ENCODE data around the gene KIF25. TPM values are rescaled to one million over a fixed set of nuclear protein-coding genes. Genes with fewer than 3 reads are reported as not detected.

Gene KIF25
- total RNA-seq, 1 donor from 2014 or later: 0.41 TPM

DNA sequence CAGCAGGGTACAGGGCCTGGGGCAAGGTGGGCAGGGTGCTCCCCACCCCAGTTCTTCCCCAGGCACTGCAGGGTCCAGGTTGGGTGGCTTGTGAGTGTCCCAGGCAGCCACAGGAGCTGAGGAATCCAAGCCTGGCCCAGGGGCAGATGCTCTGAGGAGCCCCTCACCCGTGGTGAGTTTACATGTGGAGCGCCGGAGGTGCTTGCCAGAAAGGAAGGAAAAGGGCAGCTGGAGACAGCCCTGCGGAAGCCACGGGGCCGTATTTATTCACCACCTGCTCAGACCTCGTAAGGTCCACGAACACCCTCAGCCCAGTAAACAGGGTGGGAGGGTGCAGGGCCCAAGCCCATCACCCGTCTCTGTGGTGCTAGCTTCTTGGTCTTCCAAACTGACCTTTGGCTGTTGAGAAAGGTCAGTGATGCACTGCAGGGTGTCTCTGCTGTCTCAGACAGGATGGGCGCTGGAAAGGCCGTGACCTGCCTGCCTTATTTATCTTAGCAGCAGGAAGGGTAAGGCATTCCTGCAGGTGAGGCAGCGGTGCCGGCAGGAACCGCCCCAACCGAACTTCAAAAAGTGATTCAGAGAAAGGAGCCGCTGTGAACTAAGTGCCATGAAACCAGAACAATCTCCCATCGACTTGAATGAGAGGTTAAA, 85.5 kb downstream of the KIF25 start:
- DNase-seq (ENCODE audit: low spot score in 2 of 2) (no peak), FAIRE-seq (no peak)

DNA sequence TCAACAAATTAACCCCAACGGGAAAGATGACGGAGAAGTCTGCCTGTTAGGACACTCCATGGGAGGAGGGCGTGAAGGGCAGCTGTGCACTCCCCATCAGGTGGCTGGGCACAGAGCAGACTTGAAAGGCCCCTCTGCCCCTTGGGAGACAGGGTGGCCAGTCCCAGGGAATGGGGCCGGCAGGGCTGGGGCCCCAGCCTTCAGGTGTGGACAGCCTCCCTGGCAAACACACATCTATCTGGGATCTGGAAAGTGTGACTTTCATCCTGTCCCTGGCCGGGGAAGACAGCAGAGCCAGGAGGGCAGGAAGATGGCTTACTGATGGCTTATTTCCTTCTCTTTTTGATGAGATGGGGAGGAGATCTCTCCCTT, 86.0 kb downstream of the KIF25 start:
- FAIRE-seq: no peak
- DNase-seq (ENCODE audit: low spot score in 2 of 2): no peak

DNA sequence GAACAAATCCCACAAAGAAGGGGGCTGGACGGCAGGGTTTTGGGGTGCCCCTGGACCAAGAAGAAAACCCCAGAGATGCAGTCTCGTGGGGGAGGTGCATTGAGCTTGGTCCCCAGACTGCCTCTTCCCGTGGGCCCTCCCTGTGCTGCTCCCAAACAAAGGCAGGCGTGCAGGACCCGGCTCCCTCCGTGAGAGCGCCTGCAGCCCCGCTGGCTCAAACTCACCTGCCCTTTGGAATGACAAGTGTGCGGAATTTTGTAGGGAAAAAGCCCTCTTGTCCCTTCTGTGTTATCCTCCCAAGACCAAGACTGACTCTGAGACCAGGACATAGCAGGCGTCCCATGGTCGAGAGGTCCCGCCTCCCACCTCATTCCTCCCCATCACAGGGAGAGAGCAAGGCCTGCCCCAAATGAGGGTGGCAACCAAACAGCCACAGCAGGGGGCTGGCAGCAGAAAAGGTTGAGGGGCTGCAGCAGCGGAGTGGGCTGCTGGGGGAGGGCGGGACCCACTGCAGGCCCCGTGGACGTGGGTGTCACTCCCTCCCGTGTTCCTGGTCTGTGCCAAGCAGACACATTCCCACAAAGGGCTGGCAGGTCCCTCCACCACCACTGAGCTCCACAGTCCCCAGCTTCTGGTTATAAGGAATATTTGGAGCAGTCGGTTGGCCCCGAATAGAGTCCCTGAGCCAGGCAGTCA, 87.1 kb downstream of the KIF25 start:
- no peak for FAIRE-seq
- no peak for DNase-seq (ENCODE audit: low spot score in 2 of 2)

DNA sequence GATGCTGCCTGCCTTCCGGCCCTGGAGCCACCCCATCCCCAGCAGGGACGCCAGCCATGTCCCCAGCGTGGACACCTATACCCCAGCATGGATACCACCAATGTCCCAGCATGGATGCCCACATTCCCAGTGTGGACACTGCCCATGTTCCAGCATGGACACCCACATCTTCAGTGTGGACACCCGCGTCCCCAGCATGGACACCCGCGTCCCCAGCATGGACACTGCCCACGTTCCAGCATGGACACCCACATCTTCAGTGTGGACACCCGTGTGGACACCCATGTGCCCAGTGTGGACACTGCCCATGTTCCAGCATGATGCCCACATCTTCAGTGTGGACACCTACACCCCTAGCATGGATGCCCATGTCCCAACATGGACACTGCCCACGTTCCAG, 88.6 kb downstream of the KIF25 start:
- no peak for FAIRE-seq
- DNase-seq (ENCODE audit: low spot score in 2 of 2): no peak

DNA sequence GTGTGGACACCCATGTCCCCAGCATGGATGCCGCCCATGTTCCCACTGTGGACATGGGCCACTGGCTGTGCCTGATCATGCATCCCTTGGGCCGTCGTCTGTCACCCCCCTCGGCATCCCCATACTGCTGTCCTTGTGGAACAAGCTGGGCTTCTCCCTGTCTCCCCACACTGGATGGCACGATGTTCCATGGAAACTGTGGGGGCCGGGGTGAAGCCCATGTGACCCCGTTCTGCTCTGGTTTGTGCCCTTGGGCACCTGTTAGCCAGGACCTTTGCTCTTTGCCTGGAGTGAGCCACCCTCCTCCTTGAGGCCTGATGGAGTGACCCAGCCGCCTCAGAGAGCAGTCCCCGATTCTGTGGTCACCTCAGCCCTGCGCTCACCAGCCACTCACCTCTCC, 89.1 kb downstream of the KIF25 start:
- FAIRE-seq: no peak
- no peak for DNase-seq (ENCODE audit: low spot score in 2 of 2)

DNA sequence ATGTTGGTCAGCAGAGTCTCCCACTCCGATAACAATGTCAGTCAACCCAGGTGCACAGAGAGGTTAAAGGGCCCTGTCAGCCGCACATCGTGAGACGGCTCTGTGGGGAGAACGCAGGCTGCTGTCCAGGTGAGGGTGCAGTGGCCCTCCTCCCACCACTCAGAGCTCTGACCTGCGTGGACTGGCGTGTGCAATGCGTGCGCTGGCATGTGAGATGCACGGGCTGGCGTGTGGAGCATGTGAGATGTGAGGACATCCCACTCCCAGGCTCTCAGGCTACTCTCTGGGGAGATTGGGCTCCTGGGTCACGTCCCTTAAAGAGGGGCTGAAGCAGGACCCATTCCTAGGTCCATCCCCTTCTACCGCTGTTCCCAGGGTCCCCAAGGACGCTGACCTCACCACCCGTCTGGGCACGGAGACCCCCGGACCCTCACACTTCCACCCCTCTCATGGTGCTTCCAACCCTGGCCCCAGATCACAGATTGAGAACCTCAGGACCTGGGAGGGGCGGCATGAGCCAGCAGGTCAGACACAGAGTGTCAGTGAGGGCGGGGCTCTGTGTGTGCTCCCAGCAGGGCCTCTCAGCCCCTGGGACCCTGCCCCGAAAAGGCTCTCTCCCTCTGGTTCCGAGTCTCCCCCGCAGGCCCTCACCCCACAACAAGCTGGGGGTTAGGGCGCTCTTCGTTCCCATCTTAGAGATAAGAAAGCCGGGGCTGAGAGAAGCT, 90.1 kb downstream of the KIF25 start:
- DNase-seq (ENCODE audit: low spot score in 2 of 2) (no peak), FAIRE-seq (no peak)

DNA sequence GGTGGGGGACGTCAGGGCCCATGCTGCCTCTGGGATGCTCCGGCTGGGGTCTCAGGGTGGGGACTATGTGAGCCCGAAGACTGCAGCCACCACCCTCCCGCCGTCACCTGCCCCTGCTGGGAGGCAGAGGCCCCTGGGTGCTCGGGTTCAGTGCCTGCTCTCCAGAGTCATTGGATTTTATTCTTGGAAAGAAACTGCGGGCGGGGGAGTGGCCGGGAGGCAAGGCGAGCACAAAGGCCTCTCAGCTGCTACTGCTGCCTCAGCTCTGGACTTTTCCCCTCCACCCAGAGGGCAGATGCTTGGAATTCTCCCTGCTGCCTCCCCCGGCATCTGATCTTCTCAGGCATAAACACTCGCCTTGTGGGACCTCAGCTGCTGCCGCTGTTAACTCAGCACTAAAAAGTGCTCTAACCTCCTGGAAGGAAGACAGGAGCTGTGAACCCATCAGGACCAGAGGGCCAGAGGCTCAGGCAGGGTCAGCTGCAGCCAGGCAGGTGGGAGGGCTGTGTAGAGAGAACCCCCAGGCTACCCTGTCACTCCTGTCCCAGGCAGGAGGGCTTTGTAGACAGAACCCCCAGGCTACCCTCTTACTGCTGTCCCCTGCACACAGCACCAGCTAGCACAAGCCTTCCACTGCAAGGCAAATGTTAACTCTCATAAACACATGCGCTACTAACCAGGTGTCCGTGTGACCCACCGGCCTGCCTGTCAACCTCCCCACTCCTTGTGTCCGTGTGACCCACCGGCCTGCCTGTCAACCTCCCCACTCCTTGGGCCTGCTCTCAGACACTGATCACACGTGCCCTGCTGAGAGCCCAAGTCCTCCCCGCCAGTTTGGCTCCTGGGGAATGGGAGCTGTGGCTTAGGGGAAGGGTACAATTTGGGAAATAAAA, 90.9 kb downstream of the KIF25 start:
- FAIRE-seq (no peak), DNase-seq (ENCODE audit: low spot score in 2 of 2) (peak; percentile 48 to 60)

DNA sequence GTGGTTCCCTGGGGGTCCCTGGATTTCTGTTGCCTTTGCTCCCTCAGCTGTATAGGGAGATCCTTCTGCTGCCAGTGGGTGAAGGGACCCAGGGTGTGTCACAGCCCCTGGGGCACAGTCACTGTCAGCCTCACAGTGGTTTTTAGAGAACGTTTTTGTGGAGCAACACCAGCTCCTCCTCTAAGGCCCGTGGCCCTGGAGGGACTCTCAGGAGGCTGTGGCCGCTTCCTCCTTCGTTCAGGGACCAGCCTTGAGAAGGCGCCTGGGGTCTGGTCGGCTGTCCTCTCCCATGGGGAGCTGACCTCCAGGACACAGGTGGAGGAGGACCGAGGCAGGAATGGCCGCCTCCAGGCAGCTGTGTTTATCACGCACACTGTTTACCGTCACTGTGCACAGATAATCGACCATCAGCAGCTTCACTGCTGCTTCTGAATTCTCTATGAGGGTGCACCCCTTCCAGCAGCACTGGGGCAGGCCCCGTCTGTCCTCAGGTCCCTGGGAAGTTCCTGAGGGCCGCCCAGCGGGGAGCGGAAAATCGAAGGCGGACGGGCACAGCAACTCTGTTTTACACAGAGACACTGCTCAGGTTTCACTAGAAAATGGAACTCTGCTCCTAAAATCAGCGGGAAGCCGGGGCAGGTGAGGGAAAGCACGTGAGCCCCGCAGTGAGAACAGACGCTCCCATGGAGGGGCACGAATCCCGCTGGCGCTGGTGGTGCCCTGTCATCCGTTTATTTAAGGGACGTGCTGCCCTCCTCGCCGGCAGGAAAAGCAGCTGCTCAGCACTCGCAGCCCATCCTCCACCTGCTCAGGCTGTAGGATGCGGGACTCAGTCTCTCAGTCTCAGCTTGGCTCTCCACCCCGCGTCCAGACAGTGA, 92.0 kb downstream of the KIF25 start:
- DNase-seq (ENCODE audit: low spot score in 2 of 2) (no peak), FAIRE-seq (no peak)

DNA sequence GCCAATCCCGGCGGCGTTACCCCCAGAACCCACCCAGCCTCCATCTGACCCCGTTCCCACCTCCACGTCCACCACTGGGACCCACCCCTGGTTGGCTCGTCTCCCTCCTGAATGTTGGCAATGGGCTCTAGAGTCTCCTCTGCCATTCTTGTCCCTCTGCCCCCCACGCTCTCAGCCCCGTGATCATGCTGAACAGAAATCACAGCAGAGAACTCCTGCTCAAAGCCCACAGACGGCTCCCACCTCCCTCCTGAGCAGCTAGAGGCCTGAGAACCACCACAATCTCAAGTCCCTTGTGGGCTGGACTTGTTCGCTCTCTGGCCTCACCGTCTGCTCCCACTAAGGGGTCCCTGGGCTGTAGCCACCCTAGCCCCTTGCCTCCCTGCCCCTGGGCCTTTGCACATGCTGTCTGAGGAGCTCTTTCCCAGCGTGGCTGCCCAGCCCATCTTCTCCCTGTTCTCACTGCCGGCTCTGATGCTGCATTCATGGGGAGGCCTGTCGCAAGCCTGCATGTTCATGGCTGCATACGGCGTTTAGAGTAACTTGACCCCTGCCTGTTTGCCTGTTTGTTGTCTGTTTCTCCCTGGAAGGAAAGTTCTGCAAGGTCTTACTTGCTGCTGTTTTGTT, 92.7 kb downstream of the KIF25 start:
- no peak for FAIRE-seq
- DNase-seq (ENCODE audit: low spot score in 2 of 2): no peak

DNA sequence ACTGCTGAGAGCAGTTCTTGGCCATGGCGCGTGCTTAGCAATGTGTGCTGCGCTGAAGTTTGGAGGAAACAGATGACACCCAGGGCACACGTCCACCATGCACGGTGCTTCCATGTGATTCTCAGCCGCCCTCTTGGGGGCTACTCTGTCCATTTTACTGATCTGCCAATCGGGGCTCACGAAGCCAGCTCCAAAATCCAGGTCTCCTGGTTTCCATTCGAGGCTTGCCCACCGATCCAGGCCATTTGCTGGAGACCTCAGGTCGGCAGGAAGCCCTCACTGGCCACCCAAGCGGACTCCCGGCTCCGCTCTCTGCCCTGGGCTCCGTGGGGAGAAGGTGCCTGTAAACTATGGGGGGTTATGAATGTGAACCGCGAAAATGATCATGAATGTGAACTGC, 93.2 kb downstream of the KIF25 start:
- no peak for FAIRE-seq
- DNase-seq (ENCODE audit: low spot score in 2 of 2): no peak

DNA sequence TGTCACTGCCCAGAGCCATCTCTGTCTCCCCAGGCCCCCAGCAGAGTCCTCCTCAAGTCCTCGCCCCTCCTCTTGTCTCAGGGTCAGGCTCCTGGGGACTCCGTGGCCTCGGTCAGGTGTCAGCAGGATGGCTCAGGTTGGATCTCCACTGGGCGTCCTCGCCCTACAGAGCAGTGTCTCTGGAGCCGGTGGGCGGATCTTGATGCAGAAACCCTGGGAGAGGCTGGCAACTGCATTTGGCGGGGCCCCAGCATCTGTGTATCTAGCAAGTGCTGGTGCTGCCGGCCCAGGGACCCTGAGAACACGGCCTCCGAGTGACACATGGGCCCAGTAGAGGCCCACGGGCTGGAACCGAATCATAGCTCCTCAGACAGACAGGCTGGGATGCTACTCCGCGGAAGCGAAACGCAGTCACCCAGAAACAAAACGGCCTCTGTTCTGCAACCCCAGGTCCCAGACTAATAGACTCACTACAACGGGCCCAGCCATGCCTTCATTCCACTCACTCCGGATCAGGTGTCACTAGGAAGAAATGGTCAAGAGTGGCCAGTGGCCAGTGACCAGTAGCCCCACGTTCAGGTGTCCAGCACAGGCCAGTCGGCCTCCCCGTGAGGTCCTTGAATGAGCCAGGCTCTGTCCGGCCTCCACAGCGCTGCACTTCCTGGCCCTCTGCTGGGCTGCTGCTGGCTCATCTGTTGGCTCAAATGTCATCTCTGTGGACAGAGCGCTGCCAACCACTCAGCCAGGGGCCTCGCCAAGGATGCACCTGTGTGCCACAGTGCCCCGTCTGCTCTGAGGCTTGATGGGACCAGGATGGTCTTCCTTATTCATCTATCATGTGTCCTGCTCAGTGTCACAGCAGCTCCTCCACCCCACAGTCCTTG, 94.2 kb downstream of the KIF25 start:
- no peak for DNase-seq (ENCODE audit: low spot score in 2 of 2)
- FAIRE-seq: no peak

DNA sequence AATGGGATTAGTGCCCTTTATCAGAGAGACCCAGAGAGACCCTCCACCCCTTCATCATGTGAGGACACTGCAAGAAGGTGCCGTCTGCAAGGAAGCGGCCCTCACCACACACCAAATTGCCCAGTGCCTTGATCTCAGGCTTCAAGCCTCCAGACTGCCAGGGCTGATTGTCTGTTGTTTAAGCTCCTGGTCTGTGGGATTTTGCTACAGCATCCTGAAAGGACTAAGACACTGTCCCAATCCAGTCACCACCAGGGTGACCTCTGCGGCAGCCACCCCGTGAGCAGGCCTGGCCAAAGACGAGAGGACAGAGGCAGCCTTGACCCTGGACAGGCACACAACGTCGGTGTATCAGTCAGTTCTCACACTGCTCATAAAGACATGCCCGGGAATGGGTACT, 95.1 kb downstream of the KIF25 start:
- no peak for FAIRE-seq
- no peak for DNase-seq (ENCODE audit: low spot score in 2 of 2)

DNA sequence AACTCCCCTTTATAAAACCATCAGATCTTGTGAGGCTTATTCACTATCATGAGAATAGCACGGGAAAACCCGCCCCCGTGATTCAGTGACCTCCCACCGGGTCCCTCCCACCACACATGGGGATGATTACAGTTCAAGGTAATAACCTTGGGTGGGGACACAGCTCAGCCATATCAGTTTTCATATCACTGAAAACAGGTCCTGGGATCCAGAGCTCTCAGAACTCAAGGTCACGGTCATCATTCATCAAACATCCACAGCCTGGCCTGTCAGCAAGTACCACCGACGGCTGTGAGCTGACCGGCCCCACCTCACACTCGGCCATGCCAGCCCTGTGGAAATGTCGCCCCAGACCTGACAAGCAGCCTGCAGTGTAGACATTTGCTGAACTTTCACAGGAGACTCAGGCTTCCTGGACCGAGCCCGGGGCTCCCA, 95.6 kb downstream of the KIF25 start:
- FAIRE-seq: no peak

DNA sequence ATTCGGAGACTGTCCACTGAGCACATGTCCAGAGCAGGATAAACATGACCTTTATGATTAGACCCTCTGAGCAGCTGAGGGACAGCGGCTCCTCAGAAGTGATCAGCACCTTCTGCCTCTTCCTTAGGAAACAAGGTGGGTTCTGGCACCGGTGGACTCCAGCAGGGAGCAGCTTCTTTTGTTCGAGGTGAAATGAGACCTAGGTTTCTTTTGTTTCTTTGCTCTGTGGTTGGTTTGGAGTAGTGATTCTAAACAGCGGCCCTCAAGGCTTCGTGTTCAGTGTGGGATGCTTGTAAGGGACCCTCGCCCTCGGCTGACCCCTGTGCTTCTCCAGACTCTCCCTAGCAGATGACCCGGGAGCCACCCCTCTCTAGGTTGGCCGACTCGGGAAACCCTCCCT, 96.2 kb downstream of the KIF25 start:
- FAIRE-seq (no peak), DNase-seq (ENCODE audit: low spot score in 2 of 2) (no peak)

More for the DNA sequence above, 95.6 kb downstream of the KIF25 start:
- no peak for DNase-seq (ENCODE audit: low spot score in 2 of 2)

All from frontal cortex (tissue), 4 donors.